ENCODE data around the gene WDR17. TPM values are rescaled to one million over a fixed set of nuclear protein-coding genes. Genes with fewer than 3 reads are reported as not detected.

The WDR17 gene
- total and polyA plus RNA-seq, 8 donors, result 0.68 to 3.0 (median 2.2) TPM

GRCh38 chr4:176066757-176067156 lies 1.1 kb downstream of the WDR17 start:
- intact Hi-C loops (cut with DNase I), result no loop called here
- no peak overlapping the region for H3K27ac ChIP-seq
- H3K4me3 ChIP-seq, result peak overlapping the region in 1 of 4 donors; percentile 73
- no peak for TF ChIP-seq CTCF (IDR thresholded peaks at IDR 0.05)
- FAIRE-seq, result no peak
- ATAC-seq, result no peak
- WGBS, 2 donors, result 77 to 85% methylated on average over 6 of the region's 6 CpGs
- H3K27me3 ChIP-seq, result no peaks in the 10 kb centered on the region
- H3K4me1 ChIP-seq, result peaks cover 0 to 6% (median 0%) of the 10 kb centered on the region in 3 donors
- H3K9me3 ChIP-seq, result no peaks in the 10 kb centered on the region
- H3K36me3 ChIP-seq, result no peaks in the 10 kb centered on the region
- no peak for DNase-seq

GRCh38 chr4:176077561-176077960 lies 11.9 kb downstream of the WDR17 start:
- DNase-seq (no peak), ATAC-seq (no peak), FAIRE-seq (no peak)
- intact Hi-C loops (cut with DNase I), result no loop called here
- H3K9me3 ChIP-seq, result no peaks in the 10 kb centered on the region
- H3K27me3 ChIP-seq, result no peaks in the 10 kb centered on the region
- H3K4me3 ChIP-seq, result no peak overlapping the region
- no peak for TF ChIP-seq CTCF (IDR thresholded peaks at IDR 0.05)
- H3K27ac ChIP-seq, result no peak overlapping the region
- no peaks in the 10 kb centered on the region for H3K36me3 ChIP-seq
- H3K4me1 ChIP-seq, result no peaks in the 10 kb centered on the region

GRCh38 chr4:176084769-176085168 lies 19.1 kb downstream of the WDR17 start:
- FAIRE-seq, result no peak
- TF ChIP-seq CTCF (IDR thresholded peaks at IDR 0.05), result no peak
- H3K27ac ChIP-seq, result no peak overlapping the region

GRCh38 chr4:176090115-176090514 lies 24.5 kb downstream of the WDR17 start:
- no peak for TF ChIP-seq CTCF (IDR thresholded peaks at IDR 0.05)
- ATAC-seq (peak in 2 of 4 donors; percentile 45 to 54), FAIRE-seq (no peak), DNase-seq (no peak)
- WGBS, 2 donors, result 75 to 94% methylated on average over 2 of the region's 2 CpGs
- Histone ChIP-seq H3K36me3 (no peaks in the 10 kb centered on the region), H3K27me3 (no peaks in the 10 kb centered on the region), H3K4me3 (no peak overlapping the region), H3K27ac (no peak overlapping the region), H3K4me1 (no peaks in the 10 kb centered on the region), H3K9me3 (no peaks in the 10 kb centered on the region)
- intact Hi-C loops (cut with DNase I), result no loop called here

More at GRCh38 chr4:176084769-176085168, 19.1 kb downstream of the WDR17 start:
- intact Hi-C loops (cut with DNase I), result no loop called here
- Histone ChIP-seq H3K36me3 (no peaks in the 10 kb centered on the region), H3K27me3 (no peaks in the 10 kb centered on the region), H3K4me3 (no peak overlapping the region), H3K4me1 (no peaks in the 10 kb centered on the region), H3K9me3 (no peaks in the 10 kb centered on the region)
- WGBS, 2 donors, result 79 to 82% methylated on average over 2 of the region's 2 CpGs
- DNase-seq (no peak), ATAC-seq (no peak)

GRCh38 chr4:176099314-176099713 lies 33.7 kb downstream of the WDR17 start:
- Histone ChIP-seq H3K9me3 (no peaks in the 10 kb centered on the region), H3K27ac (no peak overlapping the region), H3K36me3 (no peaks in the 10 kb centered on the region), H3K4me1 (no peaks in the 10 kb centered on the region), H3K27me3 (no peaks in the 10 kb centered on the region), H3K4me3 (no peak overlapping the region)
- intact Hi-C loops (cut with DNase I), result no loop called here
- FAIRE-seq (no peak), DNase-seq (no peak), ATAC-seq (no peak)
- no peak for TF ChIP-seq CTCF (IDR thresholded peaks at IDR 0.05)
- WGBS, 2 donors, result 86 to 92% methylated on average over 2 of the region's 2 CpGs

Data from pancreas (tissue), 10 donors.